NCI-H1048 (cell line): Measurements from ENCODE around the gene VAC14.

Experiments used
- DNase-seq: peaks from one replicate; lab custom pipeline; 2025; lab: John Stamatoyannopoulos, UW

The VAC14 gene

GRCh38 chr16:70692130-70692872, 108.7 kb downstream of the VAC14 start:
- no peak for DNase-seq

- DNase-seq: no peak
Observed at GRCh38 chr16:70691223-70692129, 109.5 kb downstream of the VAC14 start.

DNA sequence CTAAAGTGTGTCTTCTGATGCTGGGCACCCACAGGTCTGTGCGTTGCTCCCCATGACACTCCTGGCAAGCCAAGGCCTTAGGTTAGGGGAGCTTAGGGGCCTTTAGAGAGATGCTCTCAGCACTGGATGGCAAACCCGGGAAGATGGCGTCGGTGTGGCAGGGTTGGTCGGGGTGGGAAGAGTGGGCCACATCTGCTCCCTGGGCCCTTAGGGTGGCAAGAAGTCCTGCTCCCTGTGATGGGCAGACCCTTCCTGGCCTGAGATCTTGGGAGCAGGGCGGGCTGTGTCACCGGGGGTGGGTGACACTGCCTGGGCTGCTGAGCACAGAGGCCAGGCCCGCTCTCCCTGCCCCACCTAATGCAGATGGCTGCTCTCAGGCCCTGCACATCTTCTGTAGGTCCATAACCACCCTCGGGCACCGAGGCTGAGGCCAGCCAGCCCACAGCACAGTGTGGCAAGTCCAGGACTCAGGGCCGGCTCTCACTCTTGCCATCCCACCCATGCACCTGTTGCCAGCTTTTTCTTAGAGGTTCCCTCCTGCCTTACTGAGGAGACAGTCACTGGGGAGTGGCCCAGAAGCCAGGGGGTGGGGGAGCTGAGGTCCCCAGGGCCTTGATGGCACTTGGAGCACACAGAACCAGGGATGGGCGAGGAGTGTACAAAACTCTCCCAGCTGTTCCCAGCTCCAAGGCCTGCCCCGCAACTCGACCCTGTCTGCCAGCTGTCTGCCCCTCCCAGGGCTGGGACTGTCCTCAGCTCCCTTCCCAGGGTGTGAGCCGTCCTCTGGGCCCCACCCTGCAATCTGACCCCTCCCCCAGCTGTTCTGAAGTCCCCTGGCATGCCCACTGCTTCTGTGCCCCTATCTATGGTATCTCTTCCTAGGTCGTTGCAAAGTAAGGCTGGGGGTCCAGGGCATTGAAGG, 110.7 kb downstream of the VAC14 start:
- DNase-seq: no peak

- DNase-seq: no peak
Observed at GRCh38 chr16:70689035-70689969, 111.7 kb downstream of the VAC14 start.

GRCh38 chr16:70688246-70688742, 112.7 kb downstream of the VAC14 start:
- DNase-seq: no peak

DNA sequence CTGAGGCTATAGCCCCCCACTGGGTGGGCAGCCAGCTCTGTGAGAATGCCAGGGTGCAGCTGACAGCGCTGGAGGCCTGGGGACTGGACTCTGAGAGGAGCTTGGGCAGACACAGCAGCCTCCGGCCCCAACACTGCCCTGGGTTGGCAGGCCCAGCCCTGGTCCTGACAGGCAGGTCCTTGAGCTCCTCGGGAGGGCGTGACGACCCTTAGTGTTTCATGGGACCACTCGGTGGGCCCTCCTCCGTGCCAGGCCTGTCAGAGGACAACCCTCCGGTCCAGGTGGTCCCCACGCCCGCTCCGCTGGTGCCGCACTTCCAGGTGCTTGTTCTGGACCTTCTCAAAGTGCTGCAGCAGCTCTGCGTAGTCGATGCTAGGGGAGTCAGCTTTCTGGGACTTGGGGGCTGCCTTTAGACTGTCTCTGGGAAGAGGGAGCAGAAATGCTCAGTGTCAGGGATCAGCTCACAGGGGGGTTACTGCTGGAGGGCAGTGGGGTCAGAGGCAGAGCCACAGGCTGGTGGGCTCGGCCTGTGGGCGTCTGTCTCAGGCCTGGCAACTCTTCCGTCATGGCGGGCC, 113.2 kb downstream of the VAC14 start:
- DNase-seq: no peak

DNA sequence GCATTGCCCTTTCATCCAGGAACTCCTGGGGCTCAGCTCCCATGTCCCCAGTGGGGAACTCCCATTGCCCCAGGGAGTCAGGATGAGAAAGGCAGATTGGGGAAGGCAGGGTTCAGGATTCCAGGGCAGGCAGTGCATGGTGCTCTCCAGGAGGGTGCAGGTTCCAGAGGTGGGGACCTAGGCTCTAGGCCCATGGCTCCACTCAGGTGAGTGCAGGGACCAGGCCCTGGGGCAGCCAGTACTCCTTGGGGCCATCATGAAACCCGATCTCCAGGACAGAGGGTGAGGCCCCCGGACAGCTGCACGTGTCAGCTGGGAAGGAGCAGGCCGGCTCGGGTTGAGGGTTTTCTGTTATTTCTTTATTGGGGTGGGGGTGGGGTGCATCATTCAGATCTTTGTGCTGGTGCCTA, 113.9 kb downstream of the VAC14 start:
- DNase-seq: no peak

GRCh38 chr16:70686376-70687101, 114.4 kb downstream of the VAC14 start:
- DNase-seq: no peak

DNA sequence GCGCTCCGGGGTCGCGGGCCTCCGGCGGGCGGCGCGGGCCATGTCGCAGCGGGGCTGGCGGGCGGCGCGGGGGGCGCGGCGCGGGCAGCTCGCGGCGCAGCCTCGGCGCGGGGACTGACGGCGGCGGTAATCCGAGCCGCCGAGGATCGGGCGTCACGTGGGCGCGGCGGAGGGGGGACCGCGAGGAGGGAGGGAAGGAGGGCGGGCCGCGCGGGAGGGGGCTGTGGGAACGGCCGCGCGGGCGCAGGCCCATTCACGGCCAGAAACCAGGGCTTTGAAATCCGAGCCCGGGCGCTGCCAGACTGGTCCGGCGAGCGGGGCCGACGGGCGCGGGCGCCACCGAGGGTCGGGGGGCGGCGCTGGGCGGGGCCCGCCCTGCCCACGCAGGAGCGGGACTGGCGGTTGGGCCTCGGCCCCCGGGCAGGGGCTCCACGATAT, 115.0 kb downstream of the VAC14 start, which contains the start of gene MTSS2:
Gene MTSS2 (minus strand): TSS at position 116 of the 438 bp plus-strand sequence. CDS start 262 bp downstream, outside the sequence.
- DNase-seq: peak; percentile 20

DNA sequence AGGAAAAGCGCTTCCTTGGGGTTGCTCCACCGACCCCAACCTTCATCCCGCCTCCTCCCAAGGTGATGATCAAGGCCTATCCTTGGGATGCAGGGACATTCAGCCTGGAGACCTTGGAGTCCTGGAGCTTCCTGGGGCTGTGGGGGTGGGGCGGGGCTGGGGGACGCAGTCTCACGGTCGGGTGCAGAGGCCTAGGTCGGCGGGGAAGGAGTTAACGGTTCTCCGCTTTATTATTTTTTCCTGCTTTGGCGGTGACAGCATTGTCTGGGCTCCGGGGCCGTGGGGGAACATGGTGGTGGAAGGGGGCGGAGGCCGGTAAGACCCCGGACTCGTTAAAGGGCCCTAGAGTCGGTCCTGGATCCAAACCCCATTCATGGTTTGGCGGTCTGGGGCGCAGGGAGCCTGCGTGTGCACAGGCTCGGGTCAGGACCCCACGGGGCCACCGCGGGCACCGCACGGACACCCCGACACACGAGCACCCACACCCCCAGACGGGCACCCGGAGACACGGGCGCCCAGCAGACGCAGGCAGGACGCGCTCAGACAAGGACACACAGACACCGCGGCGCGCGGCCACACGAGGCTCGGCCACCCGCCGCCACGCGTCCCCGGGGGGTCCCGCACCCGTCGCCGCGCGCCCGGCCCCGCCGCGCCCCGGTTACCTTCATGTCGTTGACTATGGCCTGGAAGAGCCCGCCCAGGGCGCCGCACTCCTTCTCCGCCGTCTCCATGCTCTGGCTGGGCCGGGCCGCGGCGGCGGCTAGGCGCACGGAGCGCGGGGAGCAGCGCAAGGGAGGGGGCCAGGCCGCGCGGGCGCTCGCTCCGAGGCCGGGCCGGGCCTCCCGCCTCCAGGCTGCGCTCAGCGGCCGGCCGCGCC, 115.7 kb downstream of the VAC14 start:
- no peak for DNase-seq

DNA sequence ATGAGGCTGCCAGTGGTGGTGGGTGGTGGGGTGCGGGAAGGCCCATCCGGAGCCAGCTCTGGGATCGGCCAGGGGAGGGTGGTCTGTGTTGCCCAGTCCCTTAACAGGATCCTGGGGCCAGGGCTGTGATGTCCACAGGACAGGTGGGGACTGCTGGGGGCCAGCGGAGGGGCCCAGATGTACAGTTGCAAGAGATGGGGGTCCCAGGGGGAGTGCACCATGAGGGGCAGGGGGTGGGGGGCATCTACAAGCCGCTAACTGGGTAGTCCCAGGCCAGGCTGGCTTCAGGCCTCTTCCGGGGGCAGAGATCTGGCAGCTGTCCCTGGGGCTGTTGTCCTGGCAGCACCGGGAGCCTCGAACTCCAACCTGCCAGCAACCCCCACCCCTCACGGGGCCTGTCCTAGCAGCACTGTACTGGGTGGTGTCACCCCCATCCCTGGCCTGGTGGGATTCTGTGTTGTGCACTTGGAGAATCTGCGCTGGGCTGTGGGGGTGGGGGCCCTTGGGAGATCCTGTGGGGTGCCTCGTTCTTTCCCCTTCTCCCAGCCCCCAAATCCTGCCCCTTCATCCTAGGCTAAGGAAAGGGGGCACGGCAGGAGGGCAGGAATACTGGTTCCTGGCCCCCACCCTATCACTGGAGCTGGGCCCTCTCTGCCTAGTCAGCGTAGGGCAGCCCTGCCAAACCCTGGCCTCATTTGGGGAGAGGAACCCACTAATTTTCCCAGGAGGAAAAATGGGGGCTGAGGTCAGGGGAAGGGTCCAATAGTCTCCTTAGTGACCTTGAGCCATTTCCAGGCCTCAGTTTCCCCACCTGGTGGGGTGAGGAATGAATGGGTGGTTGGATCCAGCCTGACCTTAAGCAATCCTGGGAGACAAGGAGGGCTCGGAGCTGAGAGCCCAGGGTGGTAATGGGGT, 116.6 kb downstream of the VAC14 start:
- DNase-seq: no peak

DNA sequence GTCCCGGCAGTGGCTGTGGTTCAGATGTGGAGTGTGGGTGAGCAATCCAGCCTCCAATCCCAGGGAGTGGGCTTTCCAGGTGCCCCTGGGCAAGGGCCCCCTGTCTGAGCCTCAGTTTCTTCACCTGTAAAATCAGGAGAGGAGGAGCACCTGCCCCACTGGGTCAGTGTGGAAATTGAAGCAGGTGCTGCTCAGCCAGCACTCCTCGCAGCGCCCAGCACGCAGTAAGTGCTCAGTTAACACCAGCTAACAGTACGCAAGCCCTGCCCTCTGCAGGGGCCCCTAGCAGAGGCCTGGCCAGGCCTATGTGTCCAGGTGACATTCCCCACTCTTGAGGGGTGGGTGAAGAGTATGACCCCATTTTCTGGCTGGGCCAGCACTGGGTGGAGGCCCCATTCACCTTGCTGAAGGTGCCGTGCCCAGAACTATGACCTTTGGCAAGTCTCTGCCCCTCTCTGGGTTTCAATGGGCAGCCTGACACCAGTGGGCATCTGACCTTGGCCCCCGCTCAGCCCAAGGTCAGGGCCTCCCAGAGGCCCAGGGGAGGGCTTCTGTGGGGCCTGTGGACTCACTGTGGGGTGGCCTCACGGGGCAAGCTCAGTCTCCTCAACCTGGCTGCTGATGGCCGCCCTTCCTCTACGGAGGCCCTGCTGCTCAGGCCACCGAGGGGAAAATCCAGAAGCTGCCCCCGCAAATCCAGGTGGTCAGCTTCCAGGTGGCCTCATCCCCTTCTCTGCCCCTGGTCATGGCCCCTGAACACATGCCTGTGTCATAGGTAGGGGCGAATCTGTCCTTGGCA, 117.6 kb downstream of the VAC14 start:
- DNase-seq: no peak

GRCh38 chr16:70682239-70683145, 118.5 kb downstream of the VAC14 start:
- DNase-seq: no peak

GRCh38 chr16:70681382-70682238, 119.3 kb downstream of the VAC14 start:
- DNase-seq: no peak
